GM12878 (cell line): ENCODE measurements around the gene HOPX.

Experiments used
- BACH1 ChIP-seq: fragments of 450-650 bp; IDR thresholded peaks from 2 replicates; pipeline ENCODE4 v1.6.1; 2017; ENCODE audit warnings: mild to moderate bottlenecking, borderline replicate concordance
- CBFB ChIP-seq: IDR thresholded peaks from 2 replicates; pipeline ENCODE4 v1.6.1; 2016; ENCODE audit warnings: antibody characterized with exemption, low read depth
- CTCF ChIP-seq, 3 experiments: IDR thresholded peaks in 2 of 3; conservative IDR thresholded peaks in 1 of 3; 2 replicates each; pipeline ENCODE4 v1.5.1; 2011; ENCODE audit warnings: low read depth in 3 of 3, low read length in 3 of 3, mild to moderate bottlenecking in 3 of 3, control low read depth in 2 of 3, moderate library complexity in 2 of 3, inconsistent platforms in 1 of 3, mixed read lengths in 1 of 3; ENCODE audit not compliant: control insufficient read depth in 2 of 3, insufficient read depth in 1 of 3; ENCODE audit errors: extremely low read depth in 1 of 3
- KAT2A ChIP-seq: conservative IDR thresholded peaks from 2 replicates; pipeline ENCODE4 v1.6.1; 2011; ENCODE audit warnings: low read depth, low read length; ENCODE audit not compliant: control insufficient read depth
- MAX ChIP-seq: IDR thresholded peaks from 2 replicates; pipeline ENCODE4 v1.6.1; 2012; ENCODE audit warnings: low read depth, low read length, improper control_type of control experiment
- NR2C1 ChIP-seq: fragments of 450-650 bp; IDR thresholded peaks from 2 replicates; pipeline ENCODE4 v1.6.1; 2017; ENCODE audit warnings: antibody characterized with exemption, mild to moderate bottlenecking, moderate library complexity
- POLR2A ChIP-seq: IDR thresholded peaks from 2 replicates; pipeline ENCODE4 v1.6.1; 2011; ENCODE audit warnings: low read depth, mild to moderate bottlenecking, low read length
- RFX5 ChIP-seq: IDR thresholded peaks from 2 replicates; pipeline ENCODE4 v1.6.1; 2011; ENCODE audit warnings: low read depth, low read length, improper control_type of control experiment
- SIN3A ChIP-seq: IDR thresholded peaks from 2 replicates; pipeline ENCODE4 v1.6.1; 2012; ENCODE audit warnings: low read depth, low read length, improper control_type of control experiment
- SMAD1 ChIP-seq: fragments of 450-650 bp; IDR thresholded peaks from 2 replicates; pipeline ENCODE4 v1.6.1; 2018; ENCODE audit warnings: mild to moderate bottlenecking, low read depth; ENCODE audit not compliant: partially characterized antibody
- SMC3 ChIP-seq: IDR thresholded peaks from 2 replicates; pipeline ENCODE4 v1.6.1; 2011; ENCODE audit warnings: low read length, improper control_type of control experiment, borderline replicate concordance
- ZNF207 ChIP-seq: fragments of 450-650 bp; IDR thresholded peaks from 2 replicates; pipeline ENCODE4 v1.6.1; 2014; ENCODE audit warnings: antibody characterized with exemption, mild to moderate bottlenecking, borderline replicate concordance

- TF ChIP-seq ZNF207 (no peak), NR2C1 (no peak), RFX5 (no peak), CTCF (IDR thresholded peaks at IDR 0.05 in 2 of 3, conservative IDR thresholded peaks at IDR 0.05 in 1 of 3; ENCODE audit: control insufficient read depth in 2 of 3, extremely low read depth in 1 of 3, insufficient read depth in 1 of 3, low read depth in 3 of 3, low read length in 3 of 3) (no peak), CBFB (no peak), SMAD1 (no peak), BACH1 (no peak), SMC3 (no peak), KAT2A (no peak), POLR2A (no peak), MAX (no peak), SIN3A (no peak)
Measured at GRCh38 chr4:56701644-56702043, 20.5 kb upstream of the HOPX start.
